ENCODE measurements around the gene GATC. TPM values are rescaled to one million over a fixed set of nuclear protein-coding genes. Genes with fewer than 3 reads are reported as not detected.

GATC gene
- total and polyA plus RNA-seq, 10 of the 15 experiments (the other 5 are each of a cell fraction or from before 2014, with no cell fraction given): 5.1 to 40.3 (median 22.9) TPM

DNA sequence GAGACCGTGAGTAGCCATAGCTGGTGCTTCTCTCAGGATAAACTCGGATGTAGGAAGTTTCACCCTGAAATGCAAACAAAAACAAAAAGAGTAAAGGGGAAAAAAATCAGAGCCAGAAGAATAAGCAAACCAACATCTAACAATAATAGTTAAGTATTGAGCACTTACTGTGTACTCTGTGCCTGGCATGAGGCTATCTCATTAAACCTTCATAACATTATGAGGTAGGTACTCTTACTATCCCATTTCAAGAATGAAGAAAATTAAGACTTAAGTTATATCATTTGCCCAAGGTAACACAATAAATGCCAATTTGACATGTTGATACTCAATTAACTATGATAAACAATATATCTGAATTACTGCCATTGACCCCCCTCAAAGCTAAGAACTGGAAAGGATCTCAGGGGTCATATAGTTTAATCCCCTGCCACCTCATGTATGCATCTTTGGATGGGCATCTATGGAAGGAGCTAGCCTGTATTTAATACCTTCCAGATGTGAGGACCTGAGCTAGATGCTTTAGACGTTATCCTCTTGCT lies 15.9 kb downstream of the GATC start:
- Histone ChIP-seq H3K4me1 (ENCODE audit: control insufficient read depth, insufficient read depth, low read length) (peaks cover 5% of the 10 kb centered on the region), H3K27ac (ENCODE audit: control insufficient read depth, insufficient read depth) (no peak overlapping the region), H4K20me1 (ENCODE audit: control insufficient read depth, insufficient read depth) (peaks cover 6% of the 10 kb centered on the region; the same call in 1 of the 2 replicates), H3K4me2 (ENCODE audit: control insufficient read depth, insufficient read depth) (no peak overlapping the region), H2AFZ (ENCODE audit: control insufficient read depth, low read depth, low read length) (no peak overlapping the region), H3K4me3 (no peak overlapping the region), H3K79me2 (ENCODE audit: control insufficient read depth, insufficient read depth, low read length) (peaks cover 17% of the 10 kb centered on the region), H3K27me3 (replicated peaks in 1 of 2; ENCODE audit: control insufficient read depth in 2 of 2, insufficient read depth in 2 of 2, low read length in 1 of 2) (no peaks in the 10 kb centered on the region), H3K9ac (ENCODE audit: control insufficient read depth, insufficient read depth, low read length) (no peak overlapping the region), H3K36me3 (ENCODE audit: control insufficient read depth in 2 of 2, insufficient read depth in 2 of 2, low read length in 1 of 2) (peaks cover 29 to 55% of the 10 kb centered on the region in 2 experiments), H3K9me3 (replicated peaks; ENCODE audit: control insufficient read depth, insufficient read depth, low read length) (no peaks in the 10 kb centered on the region)
- CTCF ChIA-PET: interaction anchor here (1.1 kb wide), 1 partner anchor 10 kb away, joined by 3 read pairs; no protein-coding TSS in a partner anchor
- SMC1A ChIA-PET (ENCODE audit: uncharacterized antibody, unreplicated experiment): interaction anchor here (1.0 to 2.6 kb wide), 2 partner anchors 10 to 16 kb away, joined by 3 to 10 read pairs; partner anchors contain the start of genes GATC and TRIAP1
- intact Hi-C loops (cut with micrococcal nuclease; ENCODE audit: unreplicated experiment) (no loop called here), in situ Hi-C loops (cut with MboI) (no loop called here)
- no peak for DNase-seq (ENCODE audit: low read depth, low spot score)
- POLR2A ChIA-PET: interaction anchor here (1.1 to 1.6 kb wide), 2 partner anchors 12 to 24 kb away, joined by 4 read pairs; partner anchors contain the start of gene COX6A1
- BruUV-seq (replicated peaks): TSS peak; percentile 1
- ATAC-seq: no peak
- RAD21 ChIA-PET (ENCODE audit: unreplicated experiment): interaction anchor here (1.6 kb wide), 1 partner anchor 35 kb away, joined by 5 read pairs; no protein-coding TSS in a partner anchor
- 97% methylated on average over 3 of the region's 3 CpGs for WGBS (ENCODE audit: insufficient coverage, insufficient replicate concordance, low lambda C conversion rate, missing lambda C conversion rate)
- 0 out of 2 replicates have a peak, but pooled peaks have one; percentile 4 for TF ChIP-seq ZBED1 (IDR thresholded peaks at IDR 0.05; ENCODE audit: borderline replicate concordance)
- TF ChIP-seq, protein P1, sequence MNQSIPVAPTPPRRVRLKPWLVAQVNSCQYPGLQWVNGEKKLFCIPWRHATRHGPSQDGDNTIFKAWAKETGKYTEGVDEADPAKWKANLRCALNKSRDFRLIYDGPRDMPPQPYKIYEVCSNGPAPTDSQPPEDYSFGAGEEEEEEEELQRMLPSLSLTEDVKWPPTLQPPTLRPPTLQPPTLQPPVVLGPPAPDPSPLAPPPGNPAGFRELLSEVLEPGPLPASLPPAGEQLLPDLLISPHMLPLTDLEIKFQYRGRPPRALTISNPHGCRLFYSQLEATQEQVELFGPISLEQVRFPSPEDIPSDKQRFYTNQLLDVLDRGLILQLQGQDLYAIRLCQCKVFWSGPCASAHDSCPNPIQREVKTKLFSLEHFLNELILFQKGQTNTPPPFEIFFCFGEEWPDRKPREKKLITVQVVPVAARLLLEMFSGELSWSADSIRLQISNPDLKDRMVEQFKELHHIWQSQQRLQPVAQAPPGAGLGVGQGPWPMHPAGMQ (IDR thresholded peaks at IDR 0.05; ENCODE audit: borderline replicate concordance): no peak
- FAIRE-seq: no peak

DNA sequence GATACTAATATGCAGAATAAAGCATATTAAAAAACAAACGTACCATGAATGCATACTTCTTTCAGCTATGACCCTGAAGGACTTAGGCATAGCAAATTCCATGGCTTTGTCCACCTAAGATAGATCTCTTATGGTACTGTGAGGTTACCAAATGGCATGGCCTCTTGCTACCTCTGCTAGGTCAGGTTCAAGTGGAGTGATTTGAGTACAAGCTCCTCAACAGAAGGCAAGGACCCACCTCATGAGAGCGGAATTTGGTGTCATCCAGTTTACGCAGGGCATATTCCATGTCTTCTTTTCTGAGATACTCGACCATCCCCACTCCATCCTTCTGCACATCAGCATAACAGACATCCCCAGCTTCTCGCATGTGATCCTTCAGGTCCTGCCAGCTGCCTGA lies 17.5 kb downstream of the GATC start:
- H3K9me3 ChIP-seq (replicated peaks; ENCODE audit: control insufficient read depth, insufficient read depth, low read length): no peaks in the 10 kb centered on the region
- H3K79me2 ChIP-seq (ENCODE audit: control insufficient read depth, insufficient read depth, low read length): peaks cover 33% of the 10 kb centered on the region
- ChIA-PET POLR2A (interaction anchor here (1.6 to 1.8 kb wide), 2 partner anchors 11 to 23 kb away, joined by 4 to 5 read pairs; no protein-coding TSS in a partner anchor), SMC1A (ENCODE audit: uncharacterized antibody, unreplicated experiment) (interaction anchor here (0.6 to 2.6 kb wide), 5 partner anchors 9 to 112 kb away, joined by 3 to 10 read pairs (median 4); partner anchors contain the start of gene COX6A1), CTCF (interaction anchor here (1.0 to 1.4 kb wide), 3 partner anchors 16 to 118 kb away, joined by 3 to 4 read pairs (median 4); partner anchors contain the start of gene POP5), RAD21 (ENCODE audit: unreplicated experiment) (no interaction called here)
- FAIRE-seq (no peak), ATAC-seq (no peak), DNase-seq (ENCODE audit: low read depth, low spot score) (no peak)
- no peak overlapping the region for H2AFZ ChIP-seq (ENCODE audit: control insufficient read depth, low read depth, low read length)
- no peak for TF ChIP-seq GATAD2B (conservative IDR thresholded peaks at IDR 0.05; ENCODE audit: low read depth)
- no peak for TF ChIP-seq ZZZ3 (IDR thresholded peaks at IDR 0.05; ENCODE audit: control insufficient read depth, insufficient read length, low read depth)
- no peak for TF ChIP-seq KAT2A (conservative IDR thresholded peaks at IDR 0.05; ENCODE audit: control insufficient read depth, low read depth, low read length)
- peak; percentile 50 for TF ChIP-seq POLR2A (IDR thresholded peaks at IDR 0.05; ENCODE audit: low read depth, low read length)
- TF ChIP-seq PAX5 (IDR thresholded peaks at IDR 0.05; ENCODE audit: borderline replicate concordance, low read depth, low read length): no peak
- TF ChIP-seq TARDBP (IDR thresholded peaks at IDR 0.05; ENCODE audit: borderline replicate concordance): no peak
- TF ChIP-seq, protein P2, sequence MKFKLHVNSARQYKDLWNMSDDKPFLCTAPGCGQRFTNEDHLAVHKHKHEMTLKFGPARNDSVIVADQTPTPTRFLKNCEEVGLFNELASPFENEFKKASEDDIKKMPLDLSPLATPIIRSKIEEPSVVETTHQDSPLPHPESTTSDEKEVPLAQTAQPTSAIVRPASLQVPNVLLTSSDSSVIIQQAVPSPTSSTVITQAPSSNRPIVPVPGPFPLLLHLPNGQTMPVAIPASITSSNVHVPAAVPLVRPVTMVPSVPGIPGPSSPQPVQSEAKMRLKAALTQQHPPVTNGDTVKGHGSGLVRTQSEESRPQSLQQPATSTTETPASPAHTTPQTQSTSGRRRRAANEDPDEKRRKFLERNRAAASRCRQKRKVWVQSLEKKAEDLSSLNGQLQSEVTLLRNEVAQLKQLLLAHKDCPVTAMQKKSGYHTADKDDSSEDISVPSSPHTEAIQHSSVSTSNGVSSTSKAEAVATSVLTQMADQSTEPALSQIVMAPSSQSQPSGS (IDR thresholded peaks at IDR 0.05; ENCODE audit: low read length): no peak
- peak; percentile 23; the same call in 1 of the 2 replicates for TF ChIP-seq POLR2AphosphoS5 (IDR thresholded peaks at IDR 0.05; ENCODE audit: low read length)
- no peak for TF ChIP-seq NR2F1 (conservative IDR thresholded peaks at IDR 0.05)
- TF ChIP-seq TCF12 (IDR thresholded peaks at IDR 0.05; ENCODE audit: low read depth, low read length): no peak
- H3K4me2 ChIP-seq (ENCODE audit: control insufficient read depth, insufficient read depth): no peak overlapping the region
- BruUV-seq (replicated peaks): no TSS peak
- no peaks in the 10 kb centered on the region for H3K27me3 ChIP-seq (replicated peaks in 1 of 2; ENCODE audit: control insufficient read depth in 2 of 2, insufficient read depth in 2 of 2, low read length in 1 of 2)
- H3K9ac ChIP-seq (ENCODE audit: control insufficient read depth, insufficient read depth, low read length): no peak overlapping the region
- H4K20me1 ChIP-seq (ENCODE audit: control insufficient read depth, insufficient read depth): peaks cover 10% of the 10 kb centered on the region
- in situ Hi-C loops (cut with MboI): no loop called here
- no peak overlapping the region for H3K27ac ChIP-seq (ENCODE audit: control insufficient read depth, insufficient read depth)
- peaks cover 29 to 53% of the 10 kb centered on the region in 2 experiments for H3K36me3 ChIP-seq (ENCODE audit: control insufficient read depth in 2 of 2, insufficient read depth in 2 of 2, low read length in 1 of 2)
- peaks cover 12% of the 10 kb centered on the region for H3K4me1 ChIP-seq (ENCODE audit: control insufficient read depth, insufficient read depth, low read length)
- intact Hi-C loops (cut with micrococcal nuclease; ENCODE audit: unreplicated experiment): no loop called here
- 80% methylated on average over 5 of the region's 5 CpGs for WGBS (ENCODE audit: insufficient coverage, insufficient replicate concordance, low lambda C conversion rate, missing lambda C conversion rate)
- H3K4me3 ChIP-seq: no peak overlapping the region

Measured in GM12878 (cell line).